NCI-H128 (cell line): Measurements from ENCODE around the gene RRP9.
"Not testable (repeated sequence)": the region's sequence is repeated elsewhere in the genome, so short reads cannot be mapped to it uniquely, and the experiment has no call there.

ENCODE experiments used
- DNase-seq: peaks from one replicate; lab custom pipeline; 2025; ENCODE audit not compliant: unreplicated experiment; lab: John Stamatoyannopoulos, UW

Gene RRP9

DNA sequence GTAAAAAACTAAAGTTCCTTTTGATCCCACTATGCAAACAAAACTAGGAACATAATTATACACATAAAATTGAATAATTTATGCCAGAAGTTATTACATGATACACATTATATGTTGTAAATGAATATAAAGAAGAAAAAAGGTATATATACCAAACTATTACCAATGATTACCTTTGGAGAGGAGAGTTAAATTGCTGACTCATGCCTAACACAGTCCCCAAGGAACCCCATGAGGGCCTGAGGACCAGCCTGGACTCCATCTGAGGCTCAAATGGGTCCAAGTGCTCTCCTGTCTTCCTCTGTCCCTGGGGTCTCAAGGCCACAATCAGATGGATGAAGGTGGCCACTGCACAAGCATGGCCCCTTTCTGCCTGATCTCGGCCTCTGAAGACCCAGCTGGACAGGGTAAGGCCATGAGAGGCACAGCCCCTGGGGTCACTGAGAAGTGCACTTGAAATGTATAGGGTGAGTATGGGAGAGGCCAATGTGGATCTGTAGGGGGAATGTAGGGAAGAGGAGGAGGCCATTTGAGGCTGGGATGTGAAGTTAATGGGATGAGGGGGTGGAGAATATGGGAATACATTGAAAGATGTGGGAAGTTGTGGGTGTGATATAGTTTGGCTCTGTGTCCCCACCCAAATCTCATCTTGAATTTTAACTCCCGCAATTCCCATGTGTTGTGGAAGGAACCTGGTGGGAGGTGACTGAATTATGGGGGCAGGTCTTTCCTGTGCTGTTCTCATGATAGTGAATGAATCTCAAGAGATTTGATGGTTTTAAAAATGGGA lies 37.5 kb downstream of the RRP9 start:
- DNase-seq = no peak

DNA sequence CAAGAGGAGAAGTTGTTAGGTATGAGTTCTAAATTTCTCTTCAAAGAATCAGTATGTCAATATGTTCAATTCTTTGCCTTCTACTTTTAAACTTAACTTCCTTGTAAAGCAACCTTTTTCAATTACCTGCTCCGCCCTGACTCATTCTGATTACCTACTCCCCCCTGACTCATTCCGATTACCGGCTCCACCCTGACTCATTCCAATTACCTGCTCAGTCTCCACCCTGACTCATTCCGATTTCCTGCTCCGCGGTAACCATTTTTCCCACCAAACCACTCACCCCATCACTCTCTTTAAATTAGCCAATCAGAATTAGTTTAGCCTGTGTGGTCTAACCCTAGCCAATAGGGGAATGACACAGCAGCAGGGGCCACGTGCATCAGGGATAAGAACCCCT lies 39.3 kb downstream of the RRP9 start:
- not testable (repeated sequence) for DNase-seq

DNA sequence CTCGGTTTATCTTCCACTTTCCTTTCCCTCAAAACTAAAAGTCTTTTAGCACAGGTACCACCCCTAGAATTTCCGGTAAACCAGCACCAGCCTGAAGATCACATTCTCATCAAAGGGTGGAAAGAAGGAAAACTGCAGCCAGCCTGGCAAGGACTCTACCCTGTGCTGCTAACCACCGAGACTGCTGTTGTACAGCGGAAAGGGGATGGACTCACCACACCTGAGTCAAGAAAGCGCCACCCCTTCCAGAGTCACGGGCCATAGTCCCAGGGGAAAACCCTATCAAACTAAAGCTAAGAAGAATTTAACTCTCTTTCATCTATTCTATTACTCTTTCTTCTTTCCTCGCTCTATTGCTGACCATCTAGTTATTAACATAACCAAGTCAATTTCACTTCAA lies 41.7 kb downstream of the RRP9 start:
- not testable (repeated sequence) for DNase-seq

DNA sequence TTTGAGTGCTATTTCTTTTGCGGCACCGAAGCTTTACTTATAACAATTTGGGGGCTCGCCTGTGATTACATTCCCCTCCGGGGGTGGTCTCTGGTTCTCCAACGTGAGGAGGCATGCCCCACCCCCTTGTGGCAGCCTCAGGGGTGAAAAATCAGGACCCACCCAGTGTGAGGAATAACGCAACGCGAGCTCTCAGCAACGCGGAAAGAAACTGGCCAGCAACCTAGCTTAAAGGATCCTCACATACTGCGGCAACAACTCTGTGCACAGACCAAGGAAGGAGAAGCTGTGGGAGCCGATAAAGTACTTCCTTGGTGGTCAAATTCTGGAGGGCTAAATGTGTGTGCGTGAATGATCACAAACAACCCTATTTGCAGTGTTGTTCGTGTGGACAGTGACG lies 44.3 kb downstream of the RRP9 start:
- no peak for DNase-seq

DNA sequence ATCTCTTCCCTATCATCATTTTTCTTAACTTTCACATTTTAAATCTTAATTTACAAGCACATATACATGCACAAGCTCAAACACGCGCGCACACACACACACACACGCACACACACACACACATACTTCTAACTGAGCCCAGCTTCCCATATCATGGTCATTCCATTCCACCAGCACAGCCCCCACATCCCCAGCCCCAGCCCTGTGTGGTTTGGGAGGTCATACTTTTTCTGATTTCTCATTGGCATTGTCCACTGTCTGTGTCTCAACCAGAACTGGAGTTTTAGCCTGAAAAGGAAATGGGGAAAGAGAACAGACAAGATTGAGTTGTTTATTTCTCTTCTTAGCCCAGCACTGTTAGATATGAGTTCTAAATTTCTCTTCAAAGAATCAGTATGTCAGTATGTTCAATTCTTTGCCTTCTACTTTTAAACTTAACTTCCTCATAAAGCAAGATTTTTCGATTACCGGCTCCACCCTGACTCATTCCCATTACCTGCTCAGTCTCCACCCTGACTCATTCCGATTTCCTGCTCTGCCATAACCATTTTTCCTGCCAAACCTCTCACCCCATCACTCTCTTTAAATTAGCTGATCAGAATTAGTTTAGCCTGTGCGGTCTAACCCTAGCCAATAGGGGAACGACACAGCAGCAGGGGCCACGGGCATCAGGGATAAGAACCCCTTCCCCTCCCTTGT lies 44.9 kb downstream of the RRP9 start:
- DNase-seq = no peak

DNA sequence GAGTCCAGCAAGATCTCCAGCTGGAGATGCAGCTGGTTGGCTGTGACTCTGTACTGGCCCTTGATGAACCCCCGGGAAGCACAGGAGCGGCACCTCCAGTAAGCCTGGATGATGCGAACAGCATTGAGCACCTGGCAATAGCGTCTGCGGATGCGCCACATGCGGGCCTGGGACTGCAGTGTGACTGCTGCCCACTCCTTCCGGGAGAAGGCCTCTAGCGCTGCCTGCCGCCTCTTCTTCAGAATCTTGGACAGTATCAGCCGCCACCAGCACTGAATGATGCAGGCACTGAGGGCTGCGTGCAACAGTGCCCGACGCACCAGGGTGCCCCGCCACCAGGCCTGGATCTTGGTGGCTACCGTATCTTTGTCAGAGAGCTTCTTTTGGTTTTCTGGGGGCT lies 46.8 kb downstream of the RRP9 start:
- DNase-seq = no peak

DNA sequence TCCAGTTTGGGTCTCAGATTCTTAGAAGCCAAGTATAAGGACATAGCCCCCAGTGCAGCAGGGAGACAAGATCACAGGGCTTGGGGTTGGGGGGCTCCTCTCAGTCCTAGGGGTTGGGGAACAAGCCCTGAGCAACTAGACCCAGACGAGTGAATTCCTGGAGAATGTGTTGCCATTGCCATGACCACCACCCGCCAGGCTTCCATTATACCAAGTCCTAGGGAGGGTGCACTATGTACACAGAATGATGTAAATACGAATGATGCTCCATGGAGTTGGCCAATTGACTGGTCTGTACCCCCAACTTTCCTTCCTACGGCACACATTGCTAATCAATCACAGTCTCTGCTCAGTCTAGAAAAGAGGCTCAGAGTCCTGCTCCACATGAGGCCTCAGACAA lies 47.3 kb downstream of the RRP9 start:
- no peak for DNase-seq

DNA sequence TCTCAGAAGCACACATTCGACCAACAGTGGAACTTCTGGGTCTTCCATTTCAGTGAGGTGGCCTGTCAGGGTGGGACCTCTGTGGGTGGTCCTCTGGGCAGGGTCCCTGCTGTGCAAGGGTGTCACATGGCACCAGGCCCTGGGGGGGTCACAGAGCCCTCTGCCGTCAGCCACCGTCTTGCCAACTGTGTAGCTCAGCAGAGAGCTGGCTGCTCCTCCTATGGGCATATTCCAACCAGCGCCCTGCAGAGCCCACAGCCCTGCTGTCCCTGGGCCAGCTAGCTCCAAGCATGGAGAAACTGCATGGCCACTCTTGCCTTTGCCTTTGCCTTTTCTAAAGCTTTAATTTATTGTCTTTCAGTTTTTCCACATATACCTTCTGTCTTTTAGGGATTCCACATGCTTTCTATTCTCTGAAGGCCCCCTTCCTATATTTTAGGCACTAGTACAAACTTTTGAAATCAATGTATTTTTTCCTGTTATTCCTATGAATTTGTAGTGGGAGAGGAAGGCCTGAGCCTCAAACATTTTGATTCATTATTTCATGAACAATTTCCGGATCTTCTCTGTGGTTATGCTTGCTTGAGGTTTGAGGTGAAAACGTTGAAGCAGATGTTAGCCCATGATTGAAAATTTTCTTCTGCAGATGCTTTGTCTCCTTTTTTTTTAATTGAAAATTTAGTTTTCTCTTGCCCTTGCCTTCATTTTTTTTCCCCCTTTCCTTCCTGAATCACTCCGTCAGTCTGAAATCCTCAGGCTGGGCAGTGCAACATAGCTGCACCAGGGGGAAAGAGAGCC lies 50.3 kb downstream of the RRP9 start:
- DNase-seq = no peak

DNA sequence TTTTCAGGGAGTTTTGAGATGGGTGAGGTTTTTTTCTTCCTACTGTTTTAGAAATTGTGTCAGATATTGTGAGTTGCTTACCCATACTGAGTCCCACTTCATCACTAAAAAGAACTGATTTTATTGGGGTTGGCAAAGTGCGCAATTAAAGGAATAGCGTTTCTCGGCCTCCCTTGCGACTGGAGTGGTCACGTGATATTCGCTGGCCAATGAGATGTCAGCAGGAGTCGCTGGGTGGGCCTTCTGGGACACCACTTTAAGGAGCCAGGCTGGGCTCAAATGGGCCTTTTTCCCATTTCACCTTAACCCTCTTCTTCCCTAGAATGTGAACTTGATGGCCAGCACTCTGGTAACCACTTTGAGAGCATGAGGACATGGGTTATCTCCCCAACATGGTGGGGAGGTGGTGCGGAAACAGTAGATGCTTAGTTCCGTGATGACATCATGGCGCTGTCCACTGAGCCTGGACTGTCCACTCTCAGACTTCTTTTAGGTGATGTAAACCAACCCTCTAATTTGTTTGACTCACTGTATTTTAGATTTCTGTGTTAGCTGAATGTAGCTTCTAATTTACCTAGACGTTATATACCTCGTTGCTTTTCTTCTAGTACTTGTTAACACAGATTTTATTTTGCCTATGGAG lies 53.1 kb downstream of the RRP9 start:
- DNase-seq = no peak

DNA sequence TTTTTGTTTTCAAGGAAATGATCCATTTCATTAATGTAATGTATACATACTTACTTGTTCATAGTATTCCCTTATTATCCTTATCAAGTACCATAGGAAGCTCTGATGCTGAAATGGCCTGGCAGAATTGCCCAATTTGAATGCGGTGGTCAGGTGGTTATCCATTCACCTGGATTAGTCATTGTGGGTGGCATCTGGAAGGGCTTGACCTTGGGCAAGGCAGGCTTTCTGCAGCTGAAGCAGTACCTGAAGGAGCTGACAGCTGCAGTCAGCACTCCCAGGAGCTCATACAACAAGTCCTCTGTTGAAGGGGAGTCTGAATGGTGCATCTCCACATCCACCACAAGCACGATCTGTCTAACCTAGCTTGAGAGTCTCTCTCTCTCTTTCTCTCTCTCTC lies 54.1 kb downstream of the RRP9 start:
- no peak for DNase-seq

DNA sequence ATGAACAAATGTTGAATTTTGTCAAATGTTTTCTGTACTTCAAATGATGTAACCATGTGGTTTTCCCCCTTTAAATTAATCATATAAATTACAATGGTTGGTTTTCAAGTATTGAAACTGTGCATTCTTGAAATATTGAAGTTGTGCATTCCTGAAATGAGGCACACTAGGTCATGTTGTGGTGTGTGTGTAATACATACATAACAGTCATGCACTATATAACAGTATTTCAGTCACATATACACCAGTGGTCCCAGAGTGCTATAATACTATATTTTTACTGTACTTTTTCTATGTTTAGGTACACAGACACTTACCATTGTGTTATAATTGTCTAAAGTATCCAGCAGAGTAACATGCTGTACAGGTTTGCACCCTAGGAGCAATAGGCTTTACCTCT lies 55.3 kb downstream of the RRP9 start:
- DNase-seq = no peak
